Peyer's patch (tissue), 4 donors: Measurements from ENCODE around the gene SLC29A2.

ENCODE experiments used
- CTCF ChIP-seq, 6 experiments: fragments of 450-650 bp in 4 of 6; fragments of 200-600 bp in 2 of 6; sonication (generic) in 1 of 6; IDR thresholded peaks; one replicate each; pipeline ENCODE4 v1.5.1; 2017 to 2019; ENCODE audit warnings: antibody characterized with exemption in 6 of 6, mild to moderate bottlenecking in 3 of 6, moderate library complexity in 1 of 6
- POLR2A ChIP-seq, 2 donors: fragments of 450-650 bp; IDR thresholded peaks; one replicate each; pipeline ENCODE4 v1.5.1; 2017; ENCODE audit warnings: antibody characterized with exemption in 2 of 2, mild to moderate bottlenecking in 2 of 2, moderate library complexity in 2 of 2

GRCh38 chr11:66408488-66409214 lies 37.1 kb upstream of the SLC29A2 start:
- TF ChIP-seq CTCF (IDR thresholded peaks at IDR 0.05) (peak; percentile 99 to 100 (median 100)), POLR2A (IDR thresholded peaks at IDR 0.05) (no peak)
